Stimulated activated CD8-positive, alpha-beta memory T cell treated with anti-CD3 and anti-CD28 coated beads, Interleukin-12 subunit alpha, Interleukin-12 subunit beta, amount 100 ng/mL, for 4 hours (primary cell): Measurements from ENCODE around the gene CRYBG3.
"Not testable (repeated sequence)": the region's sequence is repeated elsewhere in the genome, so short reads cannot be mapped to it uniquely, and the experiment has no call there.

Experiments
- DNase-seq: peaks from one replicate; pipeline ENCODE4 v3.0.0-alpha.2; 2020; ENCODE audit warnings: low read depth

CRYBG3 gene

DNA sequence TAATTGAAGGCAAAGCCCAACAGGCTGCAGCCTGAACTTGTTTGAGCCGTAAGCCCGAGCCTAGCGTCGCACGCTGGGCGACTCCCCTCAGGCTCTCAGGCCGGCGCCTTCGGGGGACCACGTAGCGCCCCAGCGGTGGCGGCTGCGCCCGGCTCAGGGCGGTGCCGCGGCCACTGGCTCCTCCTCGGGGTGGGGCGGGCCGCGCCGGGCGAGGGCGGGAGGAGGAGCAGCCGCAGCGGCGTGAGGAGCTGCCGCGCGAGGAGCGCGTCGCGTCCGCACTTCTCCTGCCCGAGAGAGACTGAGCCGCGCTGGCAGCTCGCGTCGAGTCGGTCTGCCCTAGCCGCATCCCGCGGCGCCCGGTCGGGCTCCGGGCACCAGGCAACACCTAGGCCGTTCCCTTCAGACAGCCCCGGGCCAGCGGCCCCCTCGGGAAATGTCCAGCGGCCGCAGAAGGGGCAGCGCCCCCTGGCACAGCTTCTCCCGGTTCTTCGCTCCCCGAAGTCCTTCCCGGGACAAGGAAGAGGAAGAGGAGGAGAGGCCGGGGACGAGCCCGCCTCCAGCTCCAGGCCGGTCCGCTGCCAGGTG lies at the start of gene CRYBG3:
Gene CRYBG3 (plus strand): TSS at position 238 of the 585 bp plus-strand sequence. CDS start 196 bp downstream, at position 434.
- DNase-seq: peak; percentile 77

DNA sequence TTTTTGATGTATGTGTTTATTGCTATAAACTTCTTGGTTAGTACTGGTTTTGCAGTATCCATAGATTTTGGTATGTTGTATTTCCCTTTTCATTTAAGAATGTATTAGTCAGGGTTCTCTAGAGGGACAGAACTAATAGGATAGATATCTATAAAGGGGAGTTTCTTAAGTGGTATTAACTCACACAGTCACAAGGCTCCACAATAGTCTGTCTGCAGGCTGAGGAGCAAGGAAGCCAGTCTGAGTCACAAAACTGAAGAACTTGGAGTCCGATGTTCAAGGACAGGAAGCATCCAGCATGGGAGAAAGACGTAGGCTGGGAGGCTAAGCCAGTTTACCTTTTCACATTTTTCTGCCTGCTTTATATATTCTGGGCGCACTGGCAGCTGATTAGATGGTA lies 48.9 kb upstream of the CRYBG3 start:
- DNase-seq: no peak

DNA sequence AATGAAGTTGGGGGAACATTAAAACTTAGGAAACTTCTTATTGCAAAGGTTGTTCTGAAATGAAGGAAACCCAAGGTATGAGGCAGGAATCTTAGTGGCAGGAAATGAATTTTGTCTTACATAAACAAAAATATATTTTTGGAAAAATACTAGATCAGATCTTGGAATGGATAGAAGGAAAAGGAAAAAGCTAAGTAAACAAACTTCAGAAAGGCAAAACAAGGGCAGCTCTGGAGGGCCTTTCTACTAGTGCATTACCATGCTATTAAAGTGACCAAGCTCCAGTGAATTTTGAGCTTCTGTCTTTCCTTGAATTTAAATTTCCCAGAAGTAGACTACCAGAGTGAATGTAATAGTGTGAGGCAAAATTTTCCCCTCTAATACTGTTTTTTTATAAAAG lies 43.7 kb upstream of the CRYBG3 start:
- DNase-seq: no peak

DNA sequence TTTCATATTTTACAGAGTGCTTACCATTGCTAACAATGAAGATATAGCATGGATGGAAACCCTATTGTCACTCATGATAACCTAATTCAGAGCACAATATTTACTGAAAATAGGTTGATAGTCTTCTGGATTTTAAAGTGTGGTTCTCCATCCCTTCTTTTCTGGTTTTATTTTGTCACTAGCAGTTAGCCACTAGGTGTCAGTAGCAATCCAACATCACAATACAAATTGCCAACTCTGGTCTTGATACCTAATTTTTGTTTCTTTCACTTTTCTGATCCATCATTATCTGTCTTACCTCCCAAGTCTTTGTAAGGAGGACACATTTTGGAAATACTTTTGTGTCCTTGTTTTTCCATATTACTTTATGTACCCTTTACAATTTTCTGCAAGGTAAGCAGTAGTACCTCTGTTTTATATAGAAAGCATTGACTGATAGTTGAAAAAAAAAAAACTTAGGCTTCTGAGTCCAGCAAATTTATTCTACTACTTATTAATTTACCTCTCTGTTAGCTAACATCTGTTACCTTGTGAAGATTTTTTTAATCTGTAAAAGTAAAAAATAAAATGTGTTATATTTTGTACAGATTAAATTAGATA lies 28.3 kb upstream of the CRYBG3 start:
- no peak for DNase-seq

DNA sequence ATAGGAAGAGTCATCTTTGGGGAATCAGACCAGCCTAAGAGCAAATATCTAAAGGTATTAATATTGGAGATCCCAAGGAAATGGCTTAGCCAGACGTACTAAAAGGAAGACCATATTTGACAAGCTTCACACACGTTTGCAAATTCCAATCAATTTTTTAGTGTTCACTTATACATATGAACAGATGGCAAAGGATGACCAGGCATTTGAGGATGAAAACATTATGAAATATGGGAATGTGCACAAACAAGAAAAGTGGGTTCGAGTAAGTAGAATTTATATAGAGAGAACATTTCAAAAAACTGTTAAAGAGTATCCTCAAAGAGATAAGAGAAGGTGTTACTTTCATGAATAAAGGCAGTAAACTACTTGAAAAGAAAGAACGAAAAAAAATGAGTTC lies 25.9 kb upstream of the CRYBG3 start:
- no peak for DNase-seq

DNA sequence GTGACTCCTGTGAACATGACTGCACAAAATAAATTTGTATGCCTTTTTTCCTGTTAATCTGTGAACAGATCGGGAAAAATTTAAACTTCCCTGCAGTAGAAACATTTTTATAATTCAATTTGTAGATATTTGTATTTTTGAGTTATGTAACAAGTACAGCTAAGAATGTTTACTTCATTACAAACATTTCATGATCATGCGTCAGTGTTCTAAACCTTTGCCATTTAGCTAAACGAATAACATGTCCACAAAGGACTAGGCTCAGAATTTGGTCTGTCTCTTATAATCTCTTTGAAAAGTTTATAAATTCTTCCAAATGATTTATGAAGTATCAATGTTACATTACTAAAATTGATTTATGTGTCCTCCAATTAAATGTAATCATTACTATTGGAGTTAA lies 17.3 kb upstream of the CRYBG3 start:
- no peak for DNase-seq

DNA sequence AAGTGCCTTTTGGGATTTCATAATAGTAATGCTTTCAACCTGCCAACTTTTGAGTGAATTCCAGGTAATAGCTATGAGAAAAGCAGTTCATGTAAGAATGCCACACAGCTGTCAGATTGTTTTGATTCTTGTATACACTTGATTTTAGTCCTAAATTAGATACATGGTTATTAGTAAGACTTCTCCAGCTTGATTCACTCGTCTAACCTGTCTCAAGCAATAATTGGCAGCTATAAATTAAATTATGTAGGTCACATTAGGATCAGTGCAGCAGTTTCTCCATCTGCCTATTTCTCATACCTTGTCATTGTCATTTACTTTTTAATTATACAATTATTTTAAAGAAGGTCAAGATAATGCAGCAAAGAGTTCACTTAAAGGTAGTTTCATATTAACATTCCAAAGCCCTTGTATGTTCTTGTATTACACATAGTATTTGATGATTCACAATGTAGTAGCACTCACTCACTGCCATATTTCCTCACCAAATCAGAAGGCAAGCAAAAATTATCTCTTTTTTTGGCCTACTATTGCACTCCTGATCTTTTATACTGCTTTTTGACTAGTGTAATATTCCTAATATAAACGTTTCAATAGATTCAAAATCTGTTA lies 10.9 kb upstream of the CRYBG3 start:
- no peak for DNase-seq

DNA sequence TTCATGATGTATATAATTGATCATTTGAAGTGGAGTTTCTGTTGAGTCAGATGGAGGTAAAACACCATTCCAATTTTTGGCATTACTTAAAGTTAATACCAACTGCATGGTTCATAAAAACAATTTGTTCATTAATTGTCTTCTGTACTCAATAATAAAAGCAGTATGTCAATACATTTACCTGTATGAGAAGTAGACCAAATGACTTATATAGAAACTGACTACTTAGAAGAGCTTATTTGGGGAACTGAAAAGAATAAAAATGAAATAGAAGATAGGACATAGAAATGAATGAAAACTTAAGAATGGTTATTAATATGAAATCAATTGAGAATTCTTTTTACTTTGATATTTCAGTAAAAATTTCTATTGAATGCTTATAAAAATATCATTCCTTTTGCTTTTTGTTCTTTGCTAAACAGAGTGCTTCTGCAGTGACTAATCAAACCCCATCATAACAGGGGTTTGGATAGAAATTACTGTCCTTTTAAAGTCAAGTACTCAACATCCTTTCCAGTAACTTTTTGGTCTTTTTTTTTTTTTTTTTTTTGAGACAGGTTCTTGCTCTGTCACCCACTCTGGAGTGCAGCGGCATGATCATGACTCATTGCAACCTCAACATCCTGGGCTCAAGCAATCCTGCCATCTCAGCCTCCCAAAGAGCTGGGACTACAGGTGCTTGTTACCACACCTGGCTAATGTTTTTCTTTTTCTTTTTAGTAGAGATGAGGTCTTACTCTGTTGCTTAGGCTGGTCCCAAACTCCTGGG lies 6.5 kb upstream of the CRYBG3 start:
- no peak for DNase-seq

DNA sequence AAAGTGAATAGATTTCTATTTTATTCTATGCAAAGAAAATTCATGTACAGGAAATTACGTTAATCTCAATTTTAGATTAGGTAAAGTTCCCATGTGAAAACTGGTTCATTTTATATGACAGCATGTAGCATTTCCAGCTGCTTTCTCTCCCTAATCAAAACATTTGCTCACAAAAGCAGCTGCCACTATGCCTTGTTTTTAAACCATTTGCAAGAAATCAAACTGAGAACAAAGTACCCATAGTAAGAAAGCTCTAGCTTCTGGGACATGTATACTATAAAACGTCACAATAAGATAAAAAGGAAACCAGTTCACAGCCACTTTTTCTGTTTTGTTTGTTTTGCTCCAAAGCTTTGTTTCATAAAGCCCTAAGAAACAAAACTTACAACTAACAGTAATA lies 5.0 kb upstream of the CRYBG3 start:
- DNase-seq: no peak

DNA sequence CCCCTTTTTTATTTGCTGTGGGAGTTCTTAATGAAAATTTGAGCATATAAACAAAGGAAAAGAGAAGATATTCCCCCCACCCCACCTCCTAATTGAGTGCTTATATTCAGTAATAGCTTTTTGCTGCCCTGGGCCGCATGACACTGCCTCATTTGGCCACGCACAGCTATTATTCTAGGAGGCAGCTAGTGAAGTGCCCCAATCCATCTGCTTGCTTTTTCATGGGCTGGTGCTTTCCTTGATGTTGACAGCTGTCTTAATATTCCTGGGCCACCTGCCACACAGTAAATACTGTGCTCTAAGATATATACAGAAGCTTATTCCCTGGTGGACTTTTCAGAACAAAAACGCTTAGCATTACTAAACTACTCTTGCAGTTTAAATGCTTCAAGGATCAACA lies 3.8 kb upstream of the CRYBG3 start:
- no peak for DNase-seq

DNA sequence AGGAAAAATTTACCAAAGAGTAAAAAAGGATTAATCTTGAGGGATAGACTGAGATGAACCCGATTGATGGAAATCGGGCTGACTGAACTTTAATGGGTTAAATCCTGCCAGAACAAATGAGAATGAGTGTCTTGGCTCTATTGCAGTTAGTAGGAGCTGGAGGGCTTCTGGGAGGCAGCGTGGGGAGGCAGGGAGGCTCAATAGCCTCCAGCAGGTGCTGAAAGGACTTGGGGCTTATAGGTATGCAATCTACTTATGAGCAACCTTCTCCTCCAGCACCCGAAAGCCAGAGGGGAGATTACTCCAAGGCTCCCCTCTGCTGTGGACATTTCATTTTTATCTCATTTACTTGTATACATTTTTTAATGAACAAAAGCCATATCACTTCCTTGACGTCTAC lies 1.0 kb upstream of the CRYBG3 start:
- DNase-seq: no peak

DNA sequence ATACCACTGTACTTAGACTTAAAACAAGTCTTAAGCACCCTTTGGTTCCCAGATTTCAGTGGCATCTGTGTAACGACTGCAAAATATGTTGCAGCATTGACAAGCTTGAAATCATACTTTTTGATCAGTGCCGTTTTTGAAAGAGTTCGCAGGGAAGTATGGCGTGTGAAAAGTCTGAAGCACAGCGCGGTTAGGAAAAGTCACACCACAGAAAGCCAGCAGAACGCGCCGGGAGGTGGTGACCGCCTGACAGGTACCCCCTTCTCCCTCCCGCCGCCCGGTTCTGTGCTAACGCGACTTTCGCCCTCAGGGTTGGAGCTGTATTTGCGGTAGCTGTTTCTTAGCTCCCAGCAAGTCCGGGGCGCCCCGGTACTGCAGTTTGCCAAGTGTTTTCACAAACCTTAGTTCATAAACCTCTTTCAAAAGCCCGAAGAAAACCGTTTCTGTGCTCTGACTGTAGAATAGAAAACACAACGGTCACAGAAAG lies 481 bp upstream of the CRYBG3 start:
- no peak for DNase-seq

DNA sequence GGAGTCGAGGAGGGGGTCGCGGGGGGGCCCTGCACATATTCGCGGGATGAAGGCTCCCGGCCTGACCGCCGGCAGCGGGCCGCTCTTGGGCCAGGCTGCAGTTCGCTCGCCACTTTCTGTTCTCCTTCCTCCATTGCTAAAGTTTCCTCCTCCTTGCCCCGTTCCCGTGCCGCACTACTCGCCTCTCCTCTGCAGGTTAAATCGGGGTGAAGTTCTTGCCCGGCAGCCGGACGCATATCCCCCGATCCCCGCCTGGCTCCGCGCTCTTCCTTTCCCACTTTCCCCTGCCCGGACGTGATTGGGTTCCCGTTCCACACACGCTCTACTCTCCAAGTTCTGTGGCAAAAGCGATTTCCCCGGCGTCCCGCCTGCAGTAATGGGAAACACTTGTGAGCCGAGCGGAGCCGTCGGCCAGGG lies 556 bp downstream of the CRYBG3 start:
- no peak for DNase-seq

DNA sequence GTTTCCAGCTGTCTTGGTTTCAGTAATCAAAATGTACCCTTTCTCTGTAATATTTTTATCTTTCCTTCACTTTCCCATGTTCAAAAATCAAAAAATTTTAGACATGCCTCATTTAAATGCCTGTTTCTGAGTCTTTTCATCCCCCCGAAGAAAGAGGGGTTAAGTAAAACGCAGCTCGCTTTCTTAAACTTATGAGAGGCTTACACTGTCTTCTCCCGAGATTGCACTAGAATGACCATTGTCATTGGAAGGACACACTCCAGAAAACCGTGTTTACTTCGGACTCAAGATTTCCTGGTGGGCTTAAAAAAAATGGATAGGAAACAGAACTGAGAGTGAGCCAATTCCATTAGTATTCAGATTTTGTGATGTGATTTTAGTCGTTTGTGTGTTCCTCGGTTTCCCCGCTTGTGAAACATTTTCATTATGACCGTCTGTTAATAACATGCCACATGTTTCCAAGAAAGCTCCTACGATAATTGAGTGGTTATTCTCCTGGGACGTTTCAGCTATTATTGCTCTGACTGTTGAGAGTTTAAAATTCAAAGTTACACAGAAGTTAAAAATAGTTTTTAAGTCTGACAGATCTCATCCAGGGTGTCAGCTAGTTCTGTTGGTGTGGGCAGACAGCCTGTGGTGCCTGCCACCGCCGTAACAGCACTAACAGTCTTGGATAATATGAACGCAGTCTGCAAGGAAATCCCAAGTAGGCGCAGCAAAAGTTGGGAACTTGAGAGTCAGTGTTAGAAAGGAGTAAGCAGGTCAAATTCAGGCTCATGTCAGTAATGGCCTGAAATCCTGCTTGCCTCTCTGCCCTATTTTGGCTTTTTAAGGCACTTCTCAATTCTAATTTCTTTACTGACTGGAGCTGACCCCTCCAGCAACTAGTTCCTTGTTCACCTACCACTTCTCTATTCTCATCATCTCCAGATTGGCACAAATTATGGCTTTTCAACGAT lies 1.5 kb downstream of the CRYBG3 start:
- no peak for DNase-seq

DNA sequence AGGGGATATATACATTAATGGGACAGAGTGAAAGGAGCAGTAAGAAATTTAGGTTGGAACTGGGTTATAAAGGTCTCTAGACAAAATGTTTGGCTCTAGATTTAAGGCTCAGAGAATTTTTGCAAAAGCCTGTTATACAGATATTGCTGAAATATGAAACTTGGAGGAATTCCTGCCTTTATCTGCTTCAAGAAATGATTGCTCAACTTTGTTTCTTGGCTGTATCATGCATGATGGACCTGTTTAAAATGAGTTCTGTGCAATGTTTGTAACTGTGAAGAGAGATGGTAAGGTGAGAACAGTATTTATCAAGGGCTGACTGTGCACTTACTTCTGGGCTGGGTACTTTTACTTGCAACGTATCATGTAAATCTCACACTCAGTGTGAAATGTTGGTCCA lies 3.3 kb downstream of the CRYBG3 start:
- DNase-seq: no peak

DNA sequence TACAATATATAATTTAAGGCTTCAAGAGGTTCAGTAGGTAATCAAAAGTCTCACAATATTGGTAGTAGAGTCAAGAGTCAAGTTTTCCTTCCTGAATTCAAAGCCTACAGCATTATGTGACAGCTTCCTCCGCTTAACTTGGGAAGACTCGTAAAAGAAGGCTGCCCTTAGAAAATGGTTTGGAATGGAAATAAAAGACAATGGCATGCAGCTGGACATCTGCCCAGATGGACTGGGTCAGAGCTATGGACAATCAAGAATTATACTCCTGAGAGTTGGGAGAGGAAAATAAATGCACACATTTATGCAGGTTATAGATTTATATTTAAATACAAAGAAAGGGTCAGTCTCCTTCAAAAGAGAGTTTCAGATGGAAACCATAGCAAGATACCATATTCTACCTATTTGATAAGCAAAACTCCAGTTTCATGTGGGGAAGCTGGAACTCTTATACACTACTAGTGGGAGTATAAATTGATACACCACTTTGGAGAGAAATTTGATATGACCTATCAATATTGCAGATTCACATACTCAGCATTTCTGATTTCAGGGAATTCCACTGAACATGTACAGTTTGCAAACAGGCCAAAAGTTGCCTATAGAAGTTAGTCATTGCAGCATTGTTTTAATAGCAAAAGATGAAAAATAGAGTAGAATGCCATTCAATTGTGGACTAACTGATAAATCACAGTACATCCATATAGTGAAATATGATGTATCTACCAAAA lies 6.1 kb downstream of the CRYBG3 start:
- no peak for DNase-seq

DNA sequence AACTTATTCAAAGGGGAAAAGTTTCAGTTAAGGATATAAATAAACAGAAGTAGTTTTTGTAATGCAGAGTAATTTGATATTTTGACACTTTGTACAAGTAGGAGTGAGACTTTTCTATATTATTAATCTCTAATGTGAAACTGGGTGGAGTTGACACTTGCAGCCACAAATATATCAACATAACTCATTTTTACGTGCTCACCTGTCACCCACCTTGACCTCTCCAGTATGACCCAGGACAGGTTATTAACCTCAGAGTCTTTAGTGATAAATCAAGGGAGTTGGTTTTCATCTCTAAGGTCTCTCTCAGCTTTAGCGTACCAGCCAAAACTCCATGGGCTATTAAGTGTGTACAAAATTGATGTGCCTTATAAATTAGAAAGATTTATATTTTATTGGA lies 7.4 kb downstream of the CRYBG3 start:
- DNase-seq: no peak

DNA sequence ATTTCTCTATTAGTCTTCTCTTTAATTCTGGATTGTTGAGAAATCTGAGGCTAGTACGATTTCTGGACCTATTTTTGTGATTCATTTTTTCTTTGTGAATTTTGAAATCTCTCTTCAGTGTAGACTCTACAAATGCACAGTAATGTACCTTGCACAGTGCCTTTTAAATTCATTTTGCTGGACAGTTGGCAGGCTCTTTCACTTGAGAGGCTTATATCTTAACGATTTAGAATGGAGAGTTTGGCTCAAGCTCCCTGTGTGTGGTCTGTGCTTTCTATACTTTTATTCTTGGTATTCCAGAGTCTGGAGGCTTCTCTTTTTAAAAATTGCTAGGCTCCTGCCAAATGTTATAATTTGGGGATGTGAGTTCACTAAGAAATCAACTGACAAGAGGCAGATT lies 8.8 kb downstream of the CRYBG3 start:
- no peak for DNase-seq

DNA sequence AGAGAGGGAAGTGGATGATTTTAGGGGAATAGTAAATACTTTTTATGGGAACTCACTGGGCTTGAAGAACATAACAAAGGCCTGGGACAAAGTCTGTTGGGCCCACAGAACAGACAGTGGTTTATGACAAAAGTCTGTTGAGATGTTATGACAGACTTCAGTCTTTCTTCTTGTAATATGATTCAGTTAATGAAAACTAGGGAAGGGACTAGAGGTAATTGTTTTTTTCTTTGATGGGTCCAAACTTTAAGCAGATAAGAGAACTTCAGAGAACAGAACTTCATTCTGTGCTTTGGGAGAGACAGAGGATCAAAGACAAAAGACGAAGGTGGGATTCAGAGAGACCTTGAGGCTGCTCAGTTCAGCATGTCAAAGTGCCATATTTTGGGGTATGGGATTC lies 9.3 kb downstream of the CRYBG3 start:
- DNase-seq: no peak

DNA sequence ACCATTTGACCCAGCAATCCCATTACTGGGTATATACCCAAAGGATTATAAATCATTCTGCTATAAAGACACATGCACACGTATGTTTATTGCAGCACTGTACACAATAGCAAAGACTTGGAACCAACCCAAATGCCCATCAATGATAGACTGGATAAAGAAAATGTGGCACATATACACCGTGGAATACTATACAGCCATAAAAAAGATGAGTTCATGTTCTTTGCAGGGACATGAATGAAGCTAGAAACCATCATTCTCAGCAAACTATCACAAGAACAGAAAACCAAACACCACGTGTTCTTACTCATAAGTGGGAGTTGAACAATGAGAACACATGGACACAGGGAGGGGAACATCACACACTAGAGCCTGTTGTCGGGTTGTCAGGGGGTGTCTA lies 11.4 kb downstream of the CRYBG3 start:
- DNase-seq: not testable (repeated sequence)

DNA sequence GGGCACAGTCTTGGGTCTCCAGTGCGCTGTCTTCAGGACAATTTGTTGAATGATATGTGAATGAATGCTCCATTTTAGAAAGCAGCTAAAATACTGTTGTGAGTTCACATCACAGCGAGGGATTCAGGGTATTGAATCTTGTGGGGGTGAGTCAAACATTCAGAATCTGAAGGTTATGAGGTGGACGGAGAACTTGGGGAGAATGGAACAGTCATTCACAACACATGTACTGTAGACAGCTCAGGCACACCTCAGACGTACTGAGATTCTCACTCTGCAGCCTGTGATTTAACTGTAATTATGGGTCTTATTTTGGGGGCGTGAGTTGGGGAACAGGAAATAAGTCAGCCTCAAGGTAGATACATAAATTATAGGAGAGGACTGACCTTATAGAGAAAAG lies 13.9 kb downstream of the CRYBG3 start:
- DNase-seq: no peak
